T-cell (primary cell): ENCODE results near the gene LRRC4B. TPM values are rescaled to one million over a fixed set of nuclear protein-coding genes. Genes with fewer than 3 reads are reported as not detected.

Source experiments
- ATAC-seq, 4 experiments: fragments of 200-7000 bp in 3 of 4; fragments of 150-1000 bp in 1 of 4; cut with Tn5 transposase; replicated peaks in 1 of 4; 1 replicate in 3 of 4; 2 replicates in 1 of 4; pipeline ENCODE4 v1.10.0; 2021; ENCODE audit warnings: moderate library complexity in 3 of 4, mild to moderate bottlenecking in 2 of 4, moderate number of reproducible peaks in 1 of 4
- CTCF ChIA-PET, 2 donors: fragments of 300-600 bp; sonication (Branson Sonifier 250); formaldehyde crosslinking; loops; one replicate each; lab custom pipeline; 2022; ENCODE audit warnings: antibody characterized with exemption in 2 of 2; lab: Charles Lee
- POLR2A ChIA-PET, 2 donors: fragments of 300-600 bp; sonication (Branson Sonifier 250); formaldehyde crosslinking; loops; one replicate each; lab custom pipeline; 2022; ENCODE audit warnings: antibody characterized with exemption in 2 of 2; lab: Charles Lee
- DNase-seq, 35 experiments: peaks; one replicate each; pipeline versions ENCODE4 v3.0.0 to v3.0.0-alpha.2; 2013 to 2023
- H3K27ac ChIP-seq: one replicate; pipeline ENCODE4 v1.5.1; 2013; ENCODE audit warnings: low read length
- H3K27me3 ChIP-seq, 2 experiments: replicated peaks in 1 of 2; 1 replicate in 1 of 2; 2 replicates in 1 of 2; pipeline versions ENCODE4 v1.6.1 to v1.7.0; 2013; ENCODE audit warnings: low read length in 1 of 2, mixed read lengths in 1 of 2; ENCODE audit not compliant: control insufficient read depth in 2 of 2, insufficient read depth in 2 of 2; ENCODE audit errors: extremely low read depth in 1 of 2
- H3K36me3 ChIP-seq, 2 donors: 1 replicate in 1 of 2; 2 replicates in 1 of 2; pipeline versions ENCODE4 v1.6.1 to v1.7.0; 2013; ENCODE audit warnings: low read length in 1 of 2; ENCODE audit not compliant: control insufficient read depth in 2 of 2, insufficient read depth in 1 of 2; ENCODE audit errors: extremely low read depth in 1 of 2
- H3K4me1 ChIP-seq, 2 experiments: 1 replicate in 1 of 2; 2 replicates in 1 of 2; pipeline versions ENCODE4 v1.6.1 to v1.7.0; 2013; ENCODE audit warnings: low read length in 2 of 2, mixed read lengths in 1 of 2; ENCODE audit not compliant: insufficient read depth in 2 of 2, control insufficient read depth in 1 of 2; ENCODE audit errors: extremely low read depth in 1 of 2
- H3K4me3 ChIP-seq, 2 donors: 1 replicate in 1 of 2; 2 replicates in 1 of 2; pipeline versions ENCODE4 v1.5.1 to v1.7.0; 2013; ENCODE audit warnings: mild to moderate bottlenecking in 2 of 2, low read length in 1 of 2, moderate library complexity in 1 of 2; ENCODE audit not compliant: control insufficient read depth in 1 of 2; ENCODE audit errors: extremely low read depth in 1 of 2
- H3K9me3 ChIP-seq: 2 replicates; pipeline ENCODE4 v1.7.0; 2013
- H3K27ac Mint-ChIP-seq, 2 donors: one replicate each; pipeline ENCODE4 v1.8.0; 2020 to 2021; ENCODE audit warnings: mild to moderate bottlenecking in 2 of 2, mixed read lengths in 2 of 2
- H3K27me3 Mint-ChIP-seq, 2 donors: one replicate each; pipeline ENCODE4 v1.8.0; 2021 to 2022; ENCODE audit warnings: mixed read lengths in 2 of 2
- H3K36me3 Mint-ChIP-seq: one replicate; pipeline ENCODE4 v1.8.0; 2021; ENCODE audit warnings: mixed read lengths
- H3K4me1 Mint-ChIP-seq, 3 donors: one replicate each; pipeline ENCODE4 v1.8.0; 2020 to 2022; ENCODE audit warnings: mixed read lengths in 3 of 3, mild to moderate bottlenecking in 1 of 3
- H3K4me3 Mint-ChIP-seq, 3 donors: one replicate each; pipeline ENCODE4 v1.8.0; 2020 to 2022; ENCODE audit warnings: mild to moderate bottlenecking in 3 of 3, mixed read lengths in 3 of 3, moderate library complexity in 3 of 3
- H3K9me3 Mint-ChIP-seq, 3 donors: one replicate each; pipeline ENCODE4 v1.8.0; 2020 to 2022; ENCODE audit warnings: mixed read lengths in 3 of 3
- WGBS: methylation state at CpG from one replicate; pipeline ENCODE4 v1.1.5; 2013; ENCODE audit warnings: missing lambda C conversion rate; ENCODE audit not compliant: insufficient coverage; 5-methylcytosine and 5-hydroxymethylcytosine counted together
- total RNA-seq, 35 experiments: library from RNA in 6 of 35; stranded (reverse) in 6 of 35; fragments of 120-200 nt in 1 of 35; gene quantifications; one replicate each; pipeline versions ENCODE4 v1.2.1 to v1.2.4 and lab custom pipeline; 2013 to 2026

LRRC4B gene
- total RNA-seq, 5 donors from 2014 or later (not counting 1 experiment from before 2014, with no cell fraction given), result not detected

GRCh38 chr19:50558039-50558438, 10.2 kb downstream of the LRRC4B start:
- no peak overlapping the region for H3K27ac Mint-ChIP-seq
- H3K4me3 Mint-ChIP-seq, result no peak overlapping the region
- peaks cover 4 to 10% (median 6%) of the 10 kb centered on the region in 3 donors for H3K4me1 Mint-ChIP-seq
- H3K9me3 Mint-ChIP-seq, result no peaks in the 10 kb centered on the region
- Histone ChIP-seq H3K36me3 (no peaks in the 10 kb centered on the region), H3K9me3 (no peaks in the 10 kb centered on the region), H3K27ac (no peak overlapping the region), H3K4me3 (no peak overlapping the region), H3K4me1 (peaks cover 3 to 13% of the 10 kb centered on the region in 2 experiments), H3K27me3 (peaks cover 3 to 87% of the 10 kb centered on the region in 2 experiments)
- ChIA-PET CTCF (interaction anchor here in 1 of 2 donors (0.9 kb wide), 1 partner anchor 14 kb away, joined by 3 read pairs; no protein-coding TSS in a partner anchor), POLR2A (no interaction called here)
- WGBS, result no CpG with 5 or more reads among the region's 4 CpGs
- DNase-seq (no peak), ATAC-seq (no peak)
- H3K27me3 Mint-ChIP-seq, result peaks cover 44 to 81% of the 10 kb centered on the region in 2 donors
- no peaks in the 10 kb centered on the region for H3K36me3 Mint-ChIP-seq

- Mint-ChIP-seq H3K4me3 (peak overlapping the region in 1 of 3 donors; percentile 84), H3K9me3 (no peaks in the 10 kb centered on the region), H3K4me1 (peaks cover 4 to 14% (median 12%) of the 10 kb centered on the region in 3 donors), H3K27ac (no peak overlapping the region), H3K27me3 (peaks cover 46 to 81% of the 10 kb centered on the region in 2 donors), H3K36me3 (no peaks in the 10 kb centered on the region)
- Histone ChIP-seq H3K4me1 (peaks cover 3 to 13% of the 10 kb centered on the region in 2 experiments), H3K9me3 (no peaks in the 10 kb centered on the region), H3K36me3 (no peaks in the 10 kb centered on the region), H3K4me3 (no peak overlapping the region), H3K27me3 (peaks cover 3 to 87% of the 10 kb centered on the region in 2 experiments), H3K27ac (no peak overlapping the region)
- ChIA-PET POLR2A (interaction anchor here in 1 of 2 donors (0.6 kb wide), 1 partner anchor 251 kb away, joined by 4 read pairs; no protein-coding TSS in a partner anchor), CTCF (interaction anchor here (0.5 to 1.0 kb wide), 5 partner anchors 78 to 833 kb away, joined by 3 to 4 read pairs (median 3); partner anchors contain the start of gene KCNC3 (in 1 of the 2))
- ATAC-seq (no peak), DNase-seq (no peak)
- WGBS, result 29% methylated on average over 15 of the region's 20 CpGs
These were observed 11.1 kb downstream of the LRRC4B start for GRCh38 chr19:50557009-50557613.

- ATAC-seq, result peak; percentile 62 to 86 (median 71)
- POLR2A ChIA-PET, result interaction anchor here in 1 of 2 donors (0.6 kb wide), 1 partner anchor 252 kb away, joined by 4 read pairs; no protein-coding TSS in a partner anchor
- peak; percentile 15 to 82 (median 64) for DNase-seq
These were observed 11.8 kb downstream of the LRRC4B start for GRCh38 chr19:50556282-50557008.

GRCh38 chr19:50555450-50556281, 12.6 kb downstream of the LRRC4B start:
- H3K4me1 ChIP-seq, result peaks cover 3 to 13% of the 10 kb centered on the region in 2 experiments
- no peaks in the 10 kb centered on the region for H3K9me3 Mint-ChIP-seq
- no peaks in the 10 kb centered on the region for H3K9me3 ChIP-seq
- peaks cover 3 to 90% of the 10 kb centered on the region in 2 experiments for H3K27me3 ChIP-seq
- H3K27ac Mint-ChIP-seq, result no peak overlapping the region
- ATAC-seq (no peak), DNase-seq (no peak)
- no peak overlapping the region for H3K27ac ChIP-seq
- ChIA-PET POLR2A (no interaction called here), CTCF (interaction anchor here (0.6 to 1.0 kb wide), 4 partner anchors 127 to 788 kb away, joined by 3 to 9 read pairs (median 4); partner anchors contain the start of gene KCNC3 (in 1 of the 2))
- H3K27me3 Mint-ChIP-seq, result peaks cover 52 to 77% of the 10 kb centered on the region in 2 donors
- H3K4me3 ChIP-seq, result peak overlapping the region in 1 of 2 donors; percentile 44
- H3K4me3 Mint-ChIP-seq, result peak overlapping the region in 2 of 3 donors; percentile 28 to 84
- H3K4me1 Mint-ChIP-seq, result peaks cover 4 to 15% (median 15%) of the 10 kb centered on the region in 3 donors
- 35% methylated on average over 18 of the region's 28 CpGs for WGBS
- H3K36me3 Mint-ChIP-seq, result no peaks in the 10 kb centered on the region
- H3K36me3 ChIP-seq, result no peaks in the 10 kb centered on the region

More at GRCh38 chr19:50556282-50557008, 11.8 kb downstream of the LRRC4B start:
- Mint-ChIP-seq H3K27me3 (peaks cover 51 to 83% of the 10 kb centered on the region in 2 donors), H3K36me3 (no peaks in the 10 kb centered on the region), H3K9me3 (no peaks in the 10 kb centered on the region), H3K27ac (no peak overlapping the region), H3K4me1 (peaks cover 4 to 15% (median 15%) of the 10 kb centered on the region in 3 donors), H3K4me3 (peak overlapping the region; percentile 81 to 84 (median 82))
- H3K36me3 ChIP-seq, result no peaks in the 10 kb centered on the region
- no peaks in the 10 kb centered on the region for H3K9me3 ChIP-seq
- WGBS, result 1% methylated on average over 29 of the region's 39 CpGs
- peaks cover 3 to 87% of the 10 kb centered on the region in 2 experiments for H3K27me3 ChIP-seq
- H3K4me1 ChIP-seq, result peaks cover 3 to 13% of the 10 kb centered on the region in 2 experiments
- no peak overlapping the region for H3K27ac ChIP-seq
- peak overlapping the region; percentile 44 to 65 for H3K4me3 ChIP-seq
- CTCF ChIA-PET, result interaction anchor here (0.6 to 1.0 kb wide), 6 partner anchors 77 to 787 kb away, joined by 3 to 9 read pairs (median 3); partner anchors contain the start of gene KCNC3 (in 1 of the 2)

- no peak for ATAC-seq
- Histone ChIP-seq H3K4me1 (peaks cover 3 to 13% of the 10 kb centered on the region in 2 experiments), H3K27me3 (peaks cover 3 to 92% of the 10 kb centered on the region in 2 experiments), H3K36me3 (no peaks in the 10 kb centered on the region), H3K4me3 (no peak overlapping the region), H3K27ac (no peak overlapping the region), H3K9me3 (no peaks in the 10 kb centered on the region)
- H3K27me3 Mint-ChIP-seq, result peaks cover 58 to 77% of the 10 kb centered on the region in 2 donors
- no peak overlapping the region for H3K27ac Mint-ChIP-seq
- H3K36me3 Mint-ChIP-seq, result no peaks in the 10 kb centered on the region
- WGBS, result 67% methylated on average over 6 of the region's 12 CpGs
- peaks cover 4 to 15% (median 15%) of the 10 kb centered on the region in 3 donors for H3K4me1 Mint-ChIP-seq
- H3K9me3 Mint-ChIP-seq, result no peaks in the 10 kb centered on the region
- peak overlapping the region in 1 of 3 donors; percentile 84 for H3K4me3 Mint-ChIP-seq
- DNase-seq, result no peak
- ChIA-PET CTCF (no interaction called here), POLR2A (no interaction called here)
These were observed 13.2 kb downstream of the LRRC4B start for GRCh38 chr19:50555033-50555432.
